Left ventricle myocardium inferior (tissue), 1 donor: ENCODE results near the gene WDR90. TPM values are rescaled to one million over a fixed set of nuclear protein-coding genes. Genes with fewer than 3 reads are reported as not detected.

Source experiments
- DNase-seq: peaks from one replicate; pipeline ENCODE4 v3.0.0-alpha.2; 2020
- H3K27ac ChIP-seq: fragments of 200-600 bp; replicated peaks from 2 replicates; pipeline ENCODE4 v1.8.0; 2021
- H3K27me3 ChIP-seq: fragments of 200-600 bp; 2 replicates; pipeline ENCODE4 v1.8.0; 2021; ENCODE audit warnings: low read depth
- H3K36me3 ChIP-seq: fragments of 200-600 bp; 2 replicates; pipeline ENCODE4 v1.8.0; 2021
- H3K4me1 ChIP-seq: fragments of 200-600 bp; 2 replicates; pipeline ENCODE4 v1.8.0; 2021
- H3K4me3 ChIP-seq: fragments of 200-600 bp; 2 replicates; pipeline ENCODE4 v1.8.0; 2021; ENCODE audit warnings: mild to moderate bottlenecking, moderate library complexity
- H3K9me3 ChIP-seq: fragments of 200-600 bp; replicated peaks from 2 replicates; pipeline ENCODE4 v1.8.0; 2021
- CTCF ChIP-seq: fragments of 200-600 bp; IDR thresholded peaks from 2 replicates; pipeline ENCODE4 v1.8.0; 2021; ENCODE audit warnings: antibody characterized with exemption, mild to moderate bottlenecking, borderline replicate concordance
- intact Hi-C: fragments of 100-400 bp; cut with micrococcal nuclease; formaldehyde crosslinking; loops from one replicate; pipeline ENCODE4 v1.11.0; 2022
- total RNA-seq: library from RNA; stranded (reverse); fragmentation: NEBNext Ultra II Directional; extraction: Animal tissue kit (Norgen Biotek cat#: 25700); gene quantifications from one replicate; pipeline ENCODE4 v1.2.1, GENCODE V29; 2021
- donor health status: DM: no; HTN: yes; CAD: no; lungs with severe emphysema.

The WDR90 gene
- total RNA-seq, 1 donor from 2014 or later = 9.2 TPM

- intact Hi-C loops = no loop called here
- Histone ChIP-seq H3K27ac (peak overlapping the region; percentile 99), H3K9me3 (no peaks in the 10 kb centered on the region), H3K36me3 (peaks cover 15% of the 10 kb centered on the region), H3K4me3 (no peak overlapping the region), H3K4me1 (peaks cover 60% of the 10 kb centered on the region), H3K27me3 (no peaks in the 10 kb centered on the region)
- DNase-seq = no peak
- TF ChIP-seq CTCF = no peak
Measured at GRCh38 chr16:638836-639235, 10.3 kb upstream of the WDR90 start.

- Histone ChIP-seq H3K27ac (peak overlapping the region; percentile 97), H3K4me1 (peaks cover 68% of the 10 kb centered on the region), H3K36me3 (peaks cover 7% of the 10 kb centered on the region), H3K4me3 (peak overlapping the region; percentile 87), H3K27me3 (no peaks in the 10 kb centered on the region), H3K9me3 (no peaks in the 10 kb centered on the region)
- no peak for TF ChIP-seq CTCF
- intact Hi-C loops = no loop called here
- no peak for DNase-seq
Measured at GRCh38 chr16:640614-641013, 8.6 kb upstream of the WDR90 start.

GRCh38 chr16:641326-642188, 7.6 kb upstream of the WDR90 start, which contains the start of gene MCRIP2:
Gene MCRIP2 (plus strand): TSS chr16:641828. CDS start chr16:641992, 164 bp downstream.
- no peak for TF ChIP-seq CTCF
- Histone ChIP-seq H3K27ac (peak within 1 kb of the TSS; percentile 97), H3K4me1 (peaks cover 70% of the 10 kb centered on the region), H3K4me3 (peak within 1 kb of the TSS; percentile 87), H3K36me3 (peaks cover 7% of the 10 kb centered on the region), H3K9me3 (no peaks in the 10 kb centered on the region), H3K27me3 (no peaks in the 10 kb centered on the region)
- peak; percentile 89 for DNase-seq
- intact Hi-C loops = no loop called here

GRCh38 chr16:642189-643049, 6.7 kb upstream of the WDR90 start:
- H3K4me1 ChIP-seq = peaks cover 74% of the 10 kb centered on the region
- H3K4me3 ChIP-seq = peak overlapping the region; percentile 87
- peak; percentile 67 for DNase-seq
- no peaks in the 10 kb centered on the region for H3K27me3 ChIP-seq
- H3K27ac ChIP-seq = peak overlapping the region; percentile 97
- intact Hi-C loops = no loop called here
- H3K9me3 ChIP-seq = no peaks in the 10 kb centered on the region
- no peak for TF ChIP-seq CTCF
- peaks cover 7% of the 10 kb centered on the region for H3K36me3 ChIP-seq

GRCh38 chr16:643050-643368, 6.2 kb upstream of the WDR90 start:
- Histone ChIP-seq H3K4me1 (peaks cover 74% of the 10 kb centered on the region), H3K9me3 (no peaks in the 10 kb centered on the region), H3K4me3 (peak overlapping the region; percentile 87), H3K27ac (peak overlapping the region; percentile 97), H3K27me3 (no peaks in the 10 kb centered on the region), H3K36me3 (peaks cover 7% of the 10 kb centered on the region)
- DNase-seq = no peak
- no peak for TF ChIP-seq CTCF
- intact Hi-C loops = no loop called here
